H4 (cell line): Measurements from ENCODE around the gene SLFN11. TPM values are rescaled to one million over a fixed set of nuclear protein-coding genes. Genes with fewer than 3 reads are reported as not detected.
"Not testable (repeated sequence)": the region's sequence is repeated elsewhere in the genome, so short reads cannot be mapped to it uniquely, and the experiment has no call there.

ENCODE experiments used
- DNase-seq: peaks from one replicate; pipeline ENCODE4 v3.0.0-alpha.2; 2015; ENCODE audit warnings: low spot score
- total RNA-seq: library from RNA; depleted of rRNA; stranded (reverse); fragments of >200 nt; shearing (Covaris generic); gene quantifications from 2 replicates; pipeline ENCODE4 v1.2.3, GENCODE V29; 2014

The SLFN11 gene
- total RNA-seq, 1 experiment from 2014 or later: 47.6 TPM

GRCh38 chr17:35361027-35361426 is 12.4 kb downstream of the SLFN11 start:
- no peak for DNase-seq

DNA sequence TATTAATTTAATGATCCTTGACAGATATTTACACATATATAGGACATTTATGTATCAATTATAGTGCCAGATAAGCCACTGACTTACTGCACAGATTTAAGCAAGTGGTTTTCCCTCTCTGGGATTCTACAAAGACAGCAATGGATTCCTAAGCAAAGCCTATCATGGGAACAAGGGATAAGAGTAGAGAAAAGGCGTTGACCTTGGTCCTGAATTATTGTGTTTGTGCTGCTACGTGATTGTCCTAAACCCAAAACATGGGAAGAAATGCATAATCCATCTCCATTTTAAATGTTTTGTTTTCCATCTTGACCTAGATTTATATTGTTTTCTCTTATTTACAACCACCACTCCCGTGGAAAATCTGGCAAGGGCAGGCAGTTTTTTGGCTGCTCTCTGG is 14.0 kb downstream of the SLFN11 start:
- DNase-seq: no peak

DNA sequence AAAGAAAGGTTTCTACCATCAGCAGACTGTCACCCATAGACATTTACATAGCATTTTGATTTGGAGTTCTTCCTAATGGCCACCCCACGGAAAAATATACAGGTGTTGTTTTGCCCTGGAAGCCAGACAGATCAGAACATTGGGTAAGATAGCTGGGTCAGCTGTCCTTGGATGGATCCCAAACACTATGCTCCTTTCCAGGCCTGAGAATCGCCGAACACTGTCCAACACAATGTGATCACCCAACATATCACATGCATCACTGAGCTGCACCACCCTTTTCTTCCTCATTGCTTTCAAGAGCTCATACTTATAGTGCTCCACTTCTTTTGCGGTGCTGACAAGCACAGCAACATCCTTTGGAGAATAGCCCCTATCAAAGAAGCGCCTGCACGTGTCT is 21.1 kb downstream of the SLFN11 start:
- no peak for DNase-seq

GRCh38 chr17:35350493-35350892 is 22.9 kb downstream of the SLFN11 start:
- no peak for DNase-seq

GRCh38 chr17:35345926-35346771 is 27.3 kb downstream of the SLFN11 start:
- DNase-seq: no peak

DNA sequence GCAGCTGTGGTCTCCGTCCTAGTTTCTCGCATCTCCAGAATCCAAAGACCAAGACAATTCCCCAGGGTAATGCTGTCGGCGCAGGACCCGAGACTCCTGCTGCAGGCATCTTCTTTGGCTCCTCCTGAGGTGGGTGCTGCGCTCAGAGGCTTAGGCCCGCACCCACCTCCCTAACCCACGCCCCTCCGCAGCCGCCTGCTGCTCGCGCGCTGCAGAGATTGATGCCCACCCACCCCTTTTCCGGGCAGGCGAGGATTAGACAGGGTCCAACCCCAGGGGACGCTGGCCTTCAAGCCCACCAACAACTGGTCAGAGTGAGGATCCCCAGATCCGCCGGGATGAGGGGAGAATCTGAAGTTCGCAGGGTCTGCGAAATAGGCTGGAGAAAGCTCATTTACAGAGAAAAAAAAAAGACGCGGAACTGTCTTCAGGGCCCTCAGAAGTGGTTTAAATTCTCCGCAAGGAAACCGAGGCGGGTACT is 27.9 kb downstream of the SLFN11 start:
- no peak for DNase-seq

DNA sequence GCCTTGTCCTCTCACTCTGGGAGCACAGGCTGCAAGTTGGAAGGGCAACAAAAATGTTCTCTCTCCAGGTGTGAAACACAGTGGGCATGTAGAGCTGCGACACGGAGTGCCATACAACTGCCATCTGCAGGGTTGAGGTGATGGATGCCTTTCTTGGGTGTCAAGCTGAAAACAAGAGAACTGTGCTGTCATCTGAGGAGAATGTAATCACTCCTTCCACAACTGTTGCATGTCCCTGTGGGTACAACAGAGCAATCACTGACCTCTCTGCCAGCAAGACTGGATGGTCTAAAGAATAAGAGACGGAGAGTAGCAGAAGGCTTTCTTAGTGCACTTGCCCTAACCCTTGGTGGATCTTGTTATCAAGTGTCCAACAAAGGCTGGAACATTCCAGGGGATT is 29.2 kb downstream of the SLFN11 start:
- no peak for DNase-seq

GRCh38 chr17:35342276-35342675 is 31.1 kb downstream of the SLFN11 start:
- DNase-seq: no peak

DNA sequence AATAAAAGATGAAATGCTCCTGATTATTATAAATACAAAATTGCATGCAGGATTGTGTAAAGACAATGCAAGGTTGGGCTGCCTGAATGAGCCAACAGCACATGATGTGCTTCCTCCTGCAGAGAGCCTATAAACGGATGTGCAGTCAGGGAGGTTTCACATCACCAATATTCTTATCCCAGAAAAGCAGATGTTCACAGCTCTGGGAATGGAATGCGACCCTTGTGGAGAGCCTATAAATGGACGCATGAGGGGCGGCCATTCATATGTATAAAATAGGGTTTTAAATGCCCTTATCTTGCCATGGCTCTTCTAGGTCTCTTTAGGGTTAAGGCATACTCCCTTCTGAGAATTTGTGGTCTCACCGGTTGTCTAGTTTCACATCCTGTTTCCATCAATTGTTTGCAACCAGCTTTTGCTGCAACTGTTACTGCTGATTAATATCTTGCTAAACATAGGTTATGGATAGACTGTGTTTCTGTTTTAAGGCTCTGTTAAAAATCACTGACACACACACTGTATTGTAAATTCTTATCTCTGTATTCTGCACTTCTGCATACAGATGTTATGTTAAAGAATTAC is 31.9 kb downstream of the SLFN11 start:
- no peak for DNase-seq

DNA sequence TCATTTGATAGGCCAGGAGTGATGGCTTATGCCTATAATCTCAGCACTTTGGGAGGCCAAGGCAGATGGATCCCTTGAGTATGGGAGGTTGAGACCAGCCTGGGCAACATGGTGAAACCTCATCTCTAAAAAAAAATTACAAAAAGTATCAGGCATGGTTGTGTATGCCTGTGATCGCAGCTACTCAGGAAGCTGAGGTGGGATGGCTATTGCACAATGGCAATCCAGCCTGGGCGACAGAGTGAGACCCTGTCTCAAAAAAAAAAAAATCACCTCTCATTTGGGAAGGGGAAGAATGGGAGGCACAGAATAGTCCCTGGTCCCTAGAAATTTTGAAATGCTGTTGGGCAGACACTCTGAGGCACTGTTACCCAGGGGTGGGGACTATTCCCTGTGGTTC is 35.2 kb downstream of the SLFN11 start:
- no peak for DNase-seq

GRCh38 chr17:35337364-35337763 is 36.1 kb downstream of the SLFN11 start:
- DNase-seq: no peak

DNA sequence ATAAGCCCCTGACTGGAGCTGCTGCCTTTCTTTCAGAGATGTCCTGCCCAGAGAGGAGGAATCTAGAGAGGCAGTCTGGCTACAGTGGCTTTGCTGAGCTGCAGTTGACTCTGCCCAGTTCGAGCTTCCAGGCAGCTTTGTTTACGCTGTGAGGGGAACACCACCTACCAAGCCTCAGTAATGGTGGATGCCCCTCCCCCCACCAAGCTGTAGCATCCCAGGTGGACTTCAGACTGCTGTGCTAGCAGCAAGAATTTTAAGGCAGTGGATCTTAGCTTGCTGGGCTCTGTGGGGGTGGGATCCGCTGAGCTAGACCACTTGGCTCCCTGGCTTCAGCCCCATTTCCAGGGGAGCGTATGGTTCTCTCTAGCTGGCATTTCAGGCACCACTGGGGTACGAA is 39.8 kb downstream of the SLFN11 start:
- not testable (repeated sequence) for DNase-seq

DNA sequence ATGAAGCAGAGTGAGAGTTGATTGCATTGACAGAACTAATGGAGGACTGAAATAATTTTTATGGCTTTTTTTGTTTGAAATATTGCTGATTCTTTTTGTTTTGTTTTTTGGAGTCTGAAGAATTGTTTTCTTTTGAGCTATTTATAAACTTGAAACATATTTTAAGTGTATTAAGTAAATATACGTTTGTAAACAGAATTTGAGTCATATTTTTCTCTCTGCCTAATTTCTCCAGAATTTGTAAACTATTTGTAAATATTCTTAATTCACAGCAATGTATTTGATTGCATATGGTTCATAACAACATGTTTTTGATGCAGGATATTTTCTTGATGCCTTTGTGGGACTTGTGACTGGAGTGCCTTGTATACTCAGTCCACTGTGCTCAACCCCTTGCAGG is 50.7 kb downstream of the SLFN11 start:
- no peak for DNase-seq

DNA sequence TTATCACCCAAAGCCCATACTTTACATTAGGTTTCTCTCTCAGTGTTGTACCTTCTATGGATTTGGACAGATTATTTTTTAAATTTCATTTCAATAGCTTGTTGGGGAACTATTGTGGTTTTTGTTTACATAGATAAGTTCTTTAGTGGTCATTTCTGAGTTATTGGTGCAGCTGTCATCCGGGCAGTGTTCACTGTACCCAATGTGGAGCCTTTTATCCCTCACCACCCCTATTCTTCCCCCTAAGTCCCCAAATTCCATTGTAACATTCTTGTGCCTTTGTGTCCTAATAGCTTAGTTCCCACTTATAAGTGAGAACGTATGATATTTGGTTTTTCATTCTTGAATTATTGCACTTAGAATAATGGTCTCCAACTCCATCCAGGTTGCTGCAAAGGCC is 57.5 kb downstream of the SLFN11 start:
- DNase-seq: no peak

- DNase-seq: peak; percentile 39
These were observed 58.1 kb downstream of the SLFN11 start for GRCh38 chr17:35315283-35315682.

DNA sequence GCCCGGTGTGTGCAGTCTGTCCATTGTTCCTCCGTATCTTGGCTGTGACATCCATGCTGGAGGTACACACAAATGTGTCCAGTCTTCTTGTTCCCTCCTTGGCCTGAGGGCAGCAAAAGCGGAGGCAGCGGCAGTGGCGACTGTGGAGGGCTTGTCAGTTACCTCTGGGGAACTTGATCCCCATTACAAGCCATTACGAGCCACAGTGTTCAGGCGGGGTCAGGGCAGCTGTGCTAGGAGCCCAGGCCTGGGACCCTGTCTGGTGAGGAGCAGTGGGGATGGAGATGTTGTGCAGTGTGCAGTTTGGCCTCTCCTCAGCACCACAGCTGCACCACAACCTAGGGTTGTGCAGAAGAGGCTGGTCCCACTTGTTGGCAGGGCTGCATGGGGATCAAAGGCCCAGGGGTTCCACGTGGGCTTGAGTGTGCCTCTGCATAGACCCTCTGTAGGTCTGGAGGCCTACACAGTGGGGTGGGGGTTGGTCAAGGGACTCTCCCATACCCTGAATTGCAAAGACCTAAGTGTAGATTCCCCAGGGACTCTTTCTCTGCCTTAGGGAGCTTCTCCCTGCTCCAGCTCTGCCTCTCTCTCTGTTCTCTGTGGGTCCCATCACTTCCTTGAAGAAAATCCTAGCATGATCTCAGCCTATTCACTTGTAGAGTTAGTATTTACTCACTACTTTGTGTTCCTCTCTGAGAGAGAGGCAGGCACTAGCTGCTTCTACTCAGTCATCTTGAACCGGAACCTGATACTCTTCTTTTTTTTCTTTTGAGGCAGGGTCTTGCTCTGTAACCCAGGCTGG is 58.8 kb downstream of the SLFN11 start:
- DNase-seq: no peak

GRCh38 chr17:35313875-35314409 is 59.5 kb downstream of the SLFN11 start:
- DNase-seq: no peak

DNA sequence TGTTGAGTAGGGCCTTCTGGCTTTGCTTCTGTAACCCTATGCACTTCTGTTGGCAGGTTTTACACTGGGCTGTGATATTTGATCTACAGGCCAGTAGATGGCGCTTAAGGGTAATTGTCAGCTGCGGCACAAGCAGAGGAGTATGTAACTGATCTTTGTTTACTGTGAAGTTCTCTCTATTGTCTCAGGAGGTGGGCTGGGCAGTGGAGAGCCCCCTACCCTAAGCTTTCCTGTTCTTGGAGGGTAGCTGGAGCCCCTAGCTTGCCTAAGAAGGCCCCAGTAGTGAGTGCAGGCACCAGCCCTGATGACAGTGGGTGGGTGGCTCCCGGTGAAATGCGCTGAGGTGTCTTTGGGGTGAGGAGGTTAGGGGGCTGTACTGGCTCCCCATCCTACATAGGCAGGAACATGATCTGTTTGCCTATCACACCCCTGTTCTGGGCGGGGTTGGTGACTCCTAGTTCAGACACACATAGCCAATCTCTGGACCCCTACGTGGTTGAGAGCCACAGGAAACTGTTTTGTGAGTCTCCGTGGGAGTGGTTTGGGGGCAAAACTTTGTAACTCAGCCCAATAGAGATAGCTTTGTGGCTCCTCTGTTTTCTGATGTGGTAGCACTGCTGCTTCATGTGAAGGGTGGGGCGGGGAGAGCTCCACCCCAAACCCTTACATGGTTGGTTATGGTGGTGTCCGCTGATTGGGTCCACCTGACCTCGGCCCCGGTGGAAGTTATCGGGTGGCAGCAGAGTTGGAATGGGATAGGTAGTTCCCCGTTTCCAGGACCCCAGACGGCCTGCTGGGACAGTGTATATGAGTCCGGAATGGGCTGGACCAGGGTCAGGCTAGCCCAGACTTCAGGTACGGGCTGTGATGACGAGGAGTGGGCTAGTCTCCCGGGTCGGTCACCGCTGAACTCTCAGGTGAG is 60.4 kb downstream of the SLFN11 start:
- peak; percentile 55 for DNase-seq

DNA sequence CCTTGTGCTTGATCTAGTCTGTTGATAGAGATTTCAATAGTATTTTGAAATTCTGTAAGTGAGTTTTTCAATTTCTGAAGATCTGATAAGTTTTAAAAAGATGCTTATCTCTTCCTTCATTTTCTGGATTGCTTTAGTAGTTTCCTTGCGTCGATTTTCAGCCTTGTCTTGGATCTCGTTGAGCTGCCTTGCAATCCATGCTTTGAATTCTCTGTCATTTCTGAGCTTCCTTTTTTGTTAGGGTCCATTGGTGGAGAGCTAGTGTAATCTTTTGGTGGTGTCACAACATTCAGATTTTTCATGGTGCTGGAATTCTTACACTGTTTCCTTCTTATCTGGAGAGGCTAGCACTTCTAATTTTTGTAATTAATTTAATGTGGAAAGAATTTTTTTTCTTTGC is 61.1 kb downstream of the SLFN11 start:
- DNase-seq: no peak

- not testable (repeated sequence) for DNase-seq
These were observed 64.1 kb downstream of the SLFN11 start for GRCh38 chr17:35309345-35309744.
